Activated CD4-positive, alpha-beta T cell treated with anti-CD3 and anti-CD28 coated beads, Interleukin-2, amount 10 ng/mL, durations not matched to agents 7 days and 5 days (primary cell): Measurements from ENCODE around the gene CFAP54. TPM values are rescaled to one million over a fixed set of nuclear protein-coding genes. Genes with fewer than 3 reads are reported as not detected.

ENCODE experiments used
- CTCF ChIA-PET: fragments of 350-600 bp; sonication (Branson Sonifier 250); formaldehyde crosslinking; loops from one replicate; lab custom pipeline; 2021; ENCODE audit warnings: antibody characterized with exemption; lab: Charles Lee
- POLR2A ChIA-PET: fragments of 350-600 bp; sonication (Branson Sonifier 250); formaldehyde crosslinking; loops from one replicate; lab custom pipeline; 2021; ENCODE audit warnings: antibody characterized with exemption; lab: Charles Lee
- DNase-seq: peaks from one replicate; pipeline ENCODE4 v3.0.0-alpha.2; 2020
- H3K27ac Mint-ChIP-seq: one replicate; pipeline ENCODE4 v1.8.0; 2021; ENCODE audit warnings: mild to moderate bottlenecking, moderate library complexity, mixed read lengths
- H3K27me3 Mint-ChIP-seq: one replicate; pipeline ENCODE4 v1.8.0; 2021; ENCODE audit warnings: mixed read lengths
- H3K36me3 Mint-ChIP-seq: one replicate; pipeline ENCODE4 v1.8.0; 2021; ENCODE audit warnings: low read depth, mixed read lengths
- H3K4me1 Mint-ChIP-seq: one replicate; pipeline ENCODE4 v1.8.0; 2021; ENCODE audit warnings: mixed read lengths
- H3K4me3 Mint-ChIP-seq: one replicate; pipeline ENCODE4 v1.8.0; 2021; ENCODE audit warnings: mild to moderate bottlenecking, moderate library complexity, mixed read lengths
- H3K9me3 Mint-ChIP-seq: one replicate; pipeline ENCODE4 v1.8.0; 2021; ENCODE audit warnings: mixed read lengths
- total RNA-seq, 2 experiments: library from RNA; stranded (reverse); gene quantifications; one replicate each; pipeline ENCODE4 v1.2.3, GENCODE V29; 2021

The CFAP54 gene
- total RNA-seq, 2 experiments from 2014 or later = 0.23 to 0.40 TPM

GRCh38 chr12:96807741-96808140 lies 318.4 kb downstream of the CFAP54 start:
- Mint-ChIP-seq H3K36me3 (no peaks in the 10 kb centered on the region), H3K27me3 (no peaks in the 10 kb centered on the region), H3K4me3 (no peak overlapping the region), H3K4me1 (no peaks in the 10 kb centered on the region), H3K9me3 (peaks cover 6% of the 10 kb centered on the region), H3K27ac (no peak overlapping the region)
- DNase-seq = no peak
- POLR2A ChIA-PET = no interaction called here
- CTCF ChIA-PET = no interaction called here

GRCh38 chr12:96808587-96808986 lies 319.2 kb downstream of the CFAP54 start:
- H3K4me1 Mint-ChIP-seq = no peaks in the 10 kb centered on the region
- POLR2A ChIA-PET = no interaction called here
- no peak for DNase-seq
- H3K9me3 Mint-ChIP-seq = peaks cover 4% of the 10 kb centered on the region
- H3K27me3 Mint-ChIP-seq = no peaks in the 10 kb centered on the region
- CTCF ChIA-PET = no interaction called here
- H3K4me3 Mint-ChIP-seq = no peak overlapping the region
- no peaks in the 10 kb centered on the region for H3K36me3 Mint-ChIP-seq
- no peak overlapping the region for H3K27ac Mint-ChIP-seq

- no peak for DNase-seq
- ChIA-PET CTCF (no interaction called here), POLR2A (no interaction called here)
- H3K9me3 Mint-ChIP-seq = peaks cover 2% of the 10 kb centered on the region
- no peaks in the 10 kb centered on the region for H3K4me1 Mint-ChIP-seq
- no peaks in the 10 kb centered on the region for H3K27me3 Mint-ChIP-seq
- no peaks in the 10 kb centered on the region for H3K36me3 Mint-ChIP-seq
- H3K4me3 Mint-ChIP-seq = no peak overlapping the region
- no peak overlapping the region for H3K27ac Mint-ChIP-seq
Measured at GRCh38 chr12:96809522-96809921, 320.1 kb downstream of the CFAP54 start.

- H3K9me3 Mint-ChIP-seq = no peaks in the 10 kb centered on the region
- peaks cover 1% of the 10 kb centered on the region for H3K27me3 Mint-ChIP-seq
- DNase-seq = no peak
- no peaks in the 10 kb centered on the region for H3K36me3 Mint-ChIP-seq
- H3K27ac Mint-ChIP-seq = no peak overlapping the region
- POLR2A ChIA-PET = no interaction called here
- H3K4me1 Mint-ChIP-seq = no peaks in the 10 kb centered on the region
- no peak overlapping the region for H3K4me3 Mint-ChIP-seq
- CTCF ChIA-PET = no interaction called here
Measured at GRCh38 chr12:96810057-96810456, 320.7 kb downstream of the CFAP54 start.

- Mint-ChIP-seq H3K27me3 (peaks cover 2% of the 10 kb centered on the region), H3K4me3 (no peak overlapping the region), H3K27ac (no peak overlapping the region), H3K36me3 (no peaks in the 10 kb centered on the region), H3K9me3 (no peaks in the 10 kb centered on the region), H3K4me1 (no peaks in the 10 kb centered on the region)
- ChIA-PET CTCF (no interaction called here), POLR2A (no interaction called here)
- DNase-seq = no peak
Measured at GRCh38 chr12:96810477-96810876, 321.1 kb downstream of the CFAP54 start.

- H3K9me3 Mint-ChIP-seq = no peaks in the 10 kb centered on the region
- no peak overlapping the region for H3K4me3 Mint-ChIP-seq
- no peaks in the 10 kb centered on the region for H3K36me3 Mint-ChIP-seq
- H3K27me3 Mint-ChIP-seq = peaks cover 2% of the 10 kb centered on the region
- POLR2A ChIA-PET = no interaction called here
- H3K27ac Mint-ChIP-seq = no peak overlapping the region
- CTCF ChIA-PET = no interaction called here
- no peak for DNase-seq
- no peaks in the 10 kb centered on the region for H3K4me1 Mint-ChIP-seq
Measured at GRCh38 chr12:96811083-96811482, 321.7 kb downstream of the CFAP54 start.

GRCh38 chr12:96812153-96812552 lies 322.8 kb downstream of the CFAP54 start:
- Mint-ChIP-seq H3K27ac (no peak overlapping the region), H3K9me3 (no peaks in the 10 kb centered on the region), H3K27me3 (peaks cover 2% of the 10 kb centered on the region), H3K4me3 (no peak overlapping the region), H3K36me3 (no peaks in the 10 kb centered on the region), H3K4me1 (no peaks in the 10 kb centered on the region)
- DNase-seq = no peak
- CTCF ChIA-PET = no interaction called here
- POLR2A ChIA-PET = no interaction called here

GRCh38 chr12:96814200-96814599 lies 324.8 kb downstream of the CFAP54 start:
- no peak overlapping the region for H3K4me3 Mint-ChIP-seq
- no peak for DNase-seq
- no peaks in the 10 kb centered on the region for H3K4me1 Mint-ChIP-seq
- ChIA-PET POLR2A (no interaction called here), CTCF (no interaction called here)
- no peaks in the 10 kb centered on the region for H3K36me3 Mint-ChIP-seq
- H3K27me3 Mint-ChIP-seq = peaks cover 2% of the 10 kb centered on the region
- H3K9me3 Mint-ChIP-seq = no peaks in the 10 kb centered on the region
- no peak overlapping the region for H3K27ac Mint-ChIP-seq

- POLR2A ChIA-PET = no interaction called here
- Mint-ChIP-seq H3K27me3 (no peaks in the 10 kb centered on the region), H3K9me3 (no peaks in the 10 kb centered on the region), H3K4me3 (no peak overlapping the region), H3K4me1 (no peaks in the 10 kb centered on the region), H3K27ac (no peak overlapping the region), H3K36me3 (no peaks in the 10 kb centered on the region)
- no peak for DNase-seq
- CTCF ChIA-PET = interaction anchor here (1.0 kb wide), 1 partner anchor 21 kb away, joined by 3 read pairs; no protein-coding TSS in a partner anchor
Measured at GRCh38 chr12:96821592-96821991, 332.2 kb downstream of the CFAP54 start.

- no peak overlapping the region for H3K27ac Mint-ChIP-seq
- H3K4me3 Mint-ChIP-seq = no peak overlapping the region
- H3K36me3 Mint-ChIP-seq = no peaks in the 10 kb centered on the region
- DNase-seq = no peak
- ChIA-PET CTCF (no interaction called here), POLR2A (no interaction called here)
- no peaks in the 10 kb centered on the region for H3K27me3 Mint-ChIP-seq
- H3K9me3 Mint-ChIP-seq = no peaks in the 10 kb centered on the region
- H3K4me1 Mint-ChIP-seq = no peaks in the 10 kb centered on the region
Measured at GRCh38 chr12:96822641-96823040, 333.3 kb downstream of the CFAP54 start.

GRCh38 chr12:96824074-96824837 lies 334.9 kb downstream of the CFAP54 start:
- no peak overlapping the region for H3K4me3 Mint-ChIP-seq
- no peak overlapping the region for H3K27ac Mint-ChIP-seq
- ChIA-PET CTCF (no interaction called here), POLR2A (no interaction called here)
- no peaks in the 10 kb centered on the region for H3K36me3 Mint-ChIP-seq
- H3K9me3 Mint-ChIP-seq = no peaks in the 10 kb centered on the region
- no peaks in the 10 kb centered on the region for H3K4me1 Mint-ChIP-seq
- no peaks in the 10 kb centered on the region for H3K27me3 Mint-ChIP-seq
- peak; percentile 13 for DNase-seq

GRCh38 chr12:96824838-96825236 lies 335.5 kb downstream of the CFAP54 start:
- no peaks in the 10 kb centered on the region for H3K36me3 Mint-ChIP-seq
- CTCF ChIA-PET = no interaction called here
- H3K4me1 Mint-ChIP-seq = no peaks in the 10 kb centered on the region
- no peaks in the 10 kb centered on the region for H3K9me3 Mint-ChIP-seq
- no peak overlapping the region for H3K27ac Mint-ChIP-seq
- no peak overlapping the region for H3K4me3 Mint-ChIP-seq
- POLR2A ChIA-PET = no interaction called here
- DNase-seq = no peak
- no peaks in the 10 kb centered on the region for H3K27me3 Mint-ChIP-seq

GRCh38 chr12:96828169-96828789 lies 338.9 kb downstream of the CFAP54 start:
- H3K4me3 Mint-ChIP-seq = no peak overlapping the region
- H3K4me1 Mint-ChIP-seq = no peaks in the 10 kb centered on the region
- peaks cover 2% of the 10 kb centered on the region for H3K9me3 Mint-ChIP-seq
- ChIA-PET CTCF (no interaction called here), POLR2A (no interaction called here)
- H3K27ac Mint-ChIP-seq = no peak overlapping the region
- peak; percentile 14 for DNase-seq
- H3K27me3 Mint-ChIP-seq = no peaks in the 10 kb centered on the region
- H3K36me3 Mint-ChIP-seq = no peaks in the 10 kb centered on the region
